NCI-H226 (cell line): ENCODE measurements around the gene RETN.
A peak's percentile ranks its signal among the peaks of the same experiment; 100 is the strongest.

ENCODE experiments used
- DNase-seq: peaks from one replicate; pipeline ENCODE4 v3.0.0-alpha.2; 2015

RETN gene

GRCh38 chr19:7668842-7669241, at the start of gene RETN:
TSS of gene RETN (plus strand) at chr19:7669049. CDS start at chr19:7669327, 278 bp downstream.
- no peak for DNase-seq

- DNase-seq: no peak
Observed at GRCh38 chr19:7619671-7620441, 49.0 kb upstream of the RETN start.

GRCh38 chr19:7620442-7621412, 48.1 kb upstream of the RETN start:
- no peak for DNase-seq

- DNase-seq: no peak
Observed at GRCh38 chr19:7622933-7623685, 45.7 kb upstream of the RETN start.

GRCh38 chr19:7623725-7624603, 44.9 kb upstream of the RETN start:
- no peak for DNase-seq

- no peak for DNase-seq
Observed at GRCh38 chr19:7624810-7625209, 44.0 kb upstream of the RETN start.

- no peak for DNase-seq
Observed at GRCh38 chr19:7625763-7626372, 43.0 kb upstream of the RETN start.

- DNase-seq: no peak
Observed at GRCh38 chr19:7627166-7627565, 41.7 kb upstream of the RETN start.

GRCh38 chr19:7628589-7629311, 40.1 kb upstream of the RETN start:
- no peak for DNase-seq

GRCh38 chr19:7629347-7630054, 39.3 kb upstream of the RETN start, which contains the start of the genes PET100 and XAB2:
TSS of gene PET100 (plus strand) at chr19:7629793. CDS start at chr19:7629834, 41 bp downstream.
TSS of gene XAB2 (minus strand) at chr19:7629545. CDS start at chr19:7629527, 18 bp downstream.
- peak; percentile 96 for DNase-seq

GRCh38 chr19:7631577-7631976, 37.3 kb upstream of the RETN start:
- no peak for DNase-seq

GRCh38 chr19:7632340-7633203, 36.3 kb upstream of the RETN start:
- DNase-seq: no peak

GRCh38 chr19:7633698-7634097, 35.2 kb upstream of the RETN start, which contains the start of gene PCP2:
TSS of gene PCP2 (minus strand) at chr19:7633719. CDS start at chr19:7633457, 262 bp downstream.
- DNase-seq: no peak

GRCh38 chr19:7635670-7636069, 33.2 kb upstream of the RETN start:
- DNase-seq: no peak

- DNase-seq: no peak
Observed at GRCh38 chr19:7636317-7636690, 32.5 kb upstream of the RETN start.

- DNase-seq: peak; percentile 45
Observed at GRCh38 chr19:7636691-7637373, 32.0 kb upstream of the RETN start, which contains the start of gene STXBP2. TSS of gene STXBP2 (plus strand) at chr19:7637110. CDS start at chr19:7637150, 40 bp downstream.

GRCh38 chr19:7637374-7638256, 31.2 kb upstream of the RETN start:
- peak; percentile 64 for DNase-seq
